GM19025 (cell line): ENCODE data around the gene CNN2.
"Not testable (repeated sequence)": the region's sequence is repeated elsewhere in the genome, so short reads cannot be mapped to it uniquely, and the experiment has no call there.

Experiments
- ATAC-seq: cut with Tn5 transposase; IDR thresholded peaks from one replicate; pipeline ENCODE4 v1.9.1; 2021; ENCODE audit warnings: mild to moderate bottlenecking, low read depth, moderate library complexity; ENCODE audit not compliant: unreplicated experiment

Gene CNN2

DNA sequence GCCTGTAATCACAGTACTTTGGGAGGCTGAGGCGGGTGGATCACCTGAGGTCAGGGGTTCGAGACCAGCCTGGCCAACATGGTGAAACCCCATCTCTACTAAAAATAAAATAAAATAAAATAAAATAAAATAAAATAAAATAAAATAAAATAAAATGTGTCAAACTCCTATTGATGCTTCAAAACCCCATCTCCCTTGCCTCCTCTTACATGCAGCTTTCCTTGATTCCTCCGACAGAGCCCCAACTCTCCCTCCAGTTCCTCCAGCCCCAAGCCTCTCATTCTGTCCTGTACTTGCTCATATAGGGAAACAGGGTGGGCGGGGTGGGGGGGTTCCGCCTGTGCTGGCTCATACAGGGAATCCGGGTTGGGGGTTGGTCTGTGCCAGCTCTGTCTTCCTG lies 1.3 kb upstream of the CNN2 start:
- ATAC-seq = not testable (repeated sequence)

DNA sequence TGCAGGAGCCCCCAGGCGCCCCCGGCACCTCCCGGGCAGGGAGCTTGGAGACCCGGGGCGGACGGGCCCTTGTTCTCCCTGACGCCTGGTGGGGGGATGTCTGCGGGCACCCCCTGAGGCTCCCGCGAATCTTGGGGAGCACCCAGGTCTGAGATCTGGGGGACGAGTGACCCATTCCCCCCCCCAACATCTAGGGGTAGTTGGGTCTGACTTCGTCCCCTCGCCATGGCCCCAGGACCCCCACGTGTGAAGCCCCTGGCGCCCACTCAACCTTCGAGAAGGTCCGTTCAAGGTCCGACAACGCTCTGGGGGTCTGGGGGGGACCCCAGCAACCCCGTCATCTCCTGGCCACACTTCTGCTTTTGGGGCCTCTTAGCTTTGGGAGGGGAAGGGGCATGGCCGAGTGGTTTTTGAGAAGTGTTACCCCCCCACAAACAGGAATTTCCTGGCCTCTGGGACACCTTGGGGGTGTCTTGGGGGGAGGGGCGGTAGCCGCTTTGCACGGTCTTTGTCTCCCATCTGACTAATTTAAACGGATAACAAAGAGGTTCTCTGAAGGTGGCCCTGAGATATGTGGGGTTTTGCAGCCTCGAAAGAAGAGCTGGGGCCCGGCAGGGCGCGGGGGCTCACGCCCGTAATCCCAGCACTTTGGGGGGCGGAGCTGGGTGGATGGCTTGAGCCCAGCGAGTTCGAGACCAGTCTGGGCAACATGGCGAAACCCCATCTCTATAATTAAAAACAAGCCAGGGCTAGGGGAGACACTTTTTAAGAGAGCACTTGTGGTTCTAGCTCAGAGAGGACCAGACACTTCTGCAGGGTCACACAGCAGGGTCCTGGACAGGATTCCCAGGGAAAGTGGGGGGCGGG lies 608 bp downstream of the CNN2 start:
- ATAC-seq = no peak

DNA sequence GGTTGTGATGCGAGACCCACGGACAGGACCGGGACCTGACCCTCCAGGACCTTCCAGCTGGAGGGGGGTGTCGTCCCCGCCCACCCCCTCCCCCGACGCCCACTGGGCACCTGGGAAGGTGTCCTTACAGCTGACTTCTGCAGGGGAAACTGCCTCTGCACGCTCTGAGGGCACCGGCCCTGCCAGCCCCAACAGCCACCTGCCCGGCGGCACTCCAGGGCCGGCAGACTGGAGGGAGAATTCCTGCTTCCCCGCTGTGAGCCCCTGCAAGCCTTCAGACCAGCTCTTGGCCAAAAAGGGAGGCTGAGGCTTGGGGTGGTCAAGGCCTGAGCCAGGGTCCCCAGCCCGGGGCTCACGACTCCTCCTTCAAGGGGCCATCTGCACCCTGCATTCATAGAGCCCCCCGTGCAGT lies 1.2 kb downstream of the CNN2 start:
- ATAC-seq = no peak

DNA sequence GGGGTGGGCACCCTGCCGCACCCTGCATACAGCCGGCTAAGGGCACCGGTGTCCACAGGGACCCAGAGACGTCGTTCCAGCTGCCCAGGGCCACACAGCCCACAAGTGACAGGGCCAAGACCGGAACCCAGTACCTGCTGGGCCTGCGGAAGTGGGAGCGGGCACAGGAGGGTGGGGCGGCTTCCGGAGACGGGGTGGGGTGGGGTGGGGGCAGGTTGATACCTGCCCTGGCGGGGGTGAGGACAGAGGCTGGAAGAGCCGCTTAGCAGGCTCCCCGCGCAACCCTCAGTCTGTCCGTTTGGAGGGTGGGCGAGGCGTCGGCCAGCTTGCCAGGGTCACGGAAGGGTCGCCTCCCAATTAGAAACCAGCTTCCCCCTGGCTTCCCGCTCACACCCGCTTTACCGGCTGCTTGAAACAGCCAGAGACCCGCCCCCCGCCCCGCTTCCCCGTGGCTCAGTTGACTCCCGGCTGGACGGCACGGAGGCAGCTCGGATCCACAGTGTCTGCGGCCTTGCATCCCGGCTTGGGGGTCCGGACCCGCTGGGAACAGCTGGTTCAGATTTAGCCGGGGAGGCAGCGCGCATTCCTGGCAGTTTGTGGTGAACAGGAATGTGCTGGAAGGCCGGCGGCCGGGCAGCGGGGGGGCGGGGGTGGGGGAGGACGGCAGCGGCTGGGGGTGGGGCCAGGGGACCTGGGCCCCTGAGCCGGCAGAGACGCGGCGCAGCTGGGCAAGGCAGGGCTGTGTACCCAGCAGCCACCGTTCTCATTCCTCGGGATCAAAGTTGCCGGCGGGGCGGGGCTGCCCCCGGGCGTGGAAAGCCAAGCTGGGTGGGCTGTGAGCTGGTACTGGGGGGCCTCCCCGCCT lies 1.9 kb downstream of the CNN2 start:
- no peak for ATAC-seq

DNA sequence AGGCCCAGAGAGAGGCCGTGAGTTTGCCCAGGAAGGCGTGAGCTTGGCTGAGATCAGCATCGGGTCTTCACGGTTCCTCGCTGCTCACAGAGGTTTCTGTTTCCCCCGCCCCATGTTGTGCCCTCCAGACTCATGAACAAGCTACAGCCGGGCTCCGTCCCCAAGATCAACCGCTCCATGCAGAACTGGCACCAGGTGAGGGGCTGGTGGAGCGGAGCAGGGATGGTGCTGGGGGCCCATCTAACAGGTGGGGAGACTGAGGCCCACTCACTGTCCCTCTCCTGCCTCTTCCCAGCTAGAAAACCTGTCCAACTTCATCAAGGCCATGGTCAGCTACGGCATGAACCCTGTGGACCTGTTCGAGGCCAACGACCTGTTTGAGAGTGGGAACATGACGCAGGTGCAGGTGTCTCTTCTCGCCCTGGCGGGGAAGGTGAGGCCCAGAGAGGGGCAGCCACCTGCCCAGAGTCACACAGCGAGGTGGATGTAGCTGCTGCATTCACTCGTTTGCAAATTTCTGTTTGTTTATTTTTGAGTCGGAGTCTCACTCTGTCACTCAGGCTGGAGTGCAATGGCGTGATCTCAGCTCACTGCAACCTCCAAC lies 6.0 kb downstream of the CNN2 start:
- ATAC-seq = no peak

DNA sequence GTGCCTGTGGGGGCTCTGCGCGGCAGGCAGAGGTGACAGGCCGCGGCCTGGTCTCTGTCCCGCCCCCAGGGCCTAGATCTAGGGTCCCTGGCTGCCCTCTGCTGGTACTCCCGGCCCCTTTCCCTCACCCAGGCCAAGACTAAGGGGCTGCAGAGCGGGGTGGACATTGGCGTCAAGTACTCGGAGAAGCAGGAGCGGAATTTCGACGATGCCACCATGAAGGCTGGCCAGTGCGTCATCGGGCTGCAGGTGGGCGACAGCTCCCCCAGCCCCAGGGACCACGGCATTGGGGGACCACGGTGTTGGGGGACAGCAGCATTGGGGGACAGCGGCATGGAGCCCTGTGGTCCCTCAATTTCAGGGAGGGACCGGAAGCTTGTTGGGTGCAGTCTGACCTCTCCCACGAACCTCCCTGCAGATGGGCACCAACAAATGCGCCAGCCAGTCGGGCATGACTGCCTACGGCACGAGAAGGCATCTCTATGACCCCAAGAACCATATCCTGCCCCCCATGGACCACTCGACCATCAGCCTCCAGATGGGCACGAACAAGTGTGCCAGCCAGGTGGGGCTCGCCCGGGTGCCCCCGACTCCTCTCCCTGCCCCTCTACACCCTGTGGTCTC lies 9.7 kb downstream of the CNN2 start:
- ATAC-seq = no peak

DNA sequence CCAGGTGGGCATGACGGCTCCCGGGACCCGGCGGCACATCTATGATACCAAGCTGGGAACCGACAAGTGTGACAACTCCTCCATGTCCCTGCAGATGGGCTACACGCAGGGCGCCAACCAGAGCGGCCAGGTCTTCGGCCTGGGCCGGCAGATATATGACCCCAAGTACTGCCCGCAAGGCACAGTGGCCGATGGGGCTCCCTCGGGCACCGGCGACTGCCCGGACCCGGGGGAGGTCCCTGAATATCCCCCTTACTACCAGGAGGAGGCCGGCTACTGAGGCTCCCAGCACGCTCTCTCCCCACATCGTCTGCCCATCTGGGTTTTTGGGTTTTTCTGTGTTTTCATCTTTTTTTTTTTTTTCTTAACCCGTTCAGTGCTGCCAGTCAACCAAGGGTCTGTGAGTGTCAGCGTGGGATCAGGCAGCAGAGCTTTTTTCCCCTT lies 11.2 kb downstream of the CNN2 start:
- ATAC-seq = no peak

DNA sequence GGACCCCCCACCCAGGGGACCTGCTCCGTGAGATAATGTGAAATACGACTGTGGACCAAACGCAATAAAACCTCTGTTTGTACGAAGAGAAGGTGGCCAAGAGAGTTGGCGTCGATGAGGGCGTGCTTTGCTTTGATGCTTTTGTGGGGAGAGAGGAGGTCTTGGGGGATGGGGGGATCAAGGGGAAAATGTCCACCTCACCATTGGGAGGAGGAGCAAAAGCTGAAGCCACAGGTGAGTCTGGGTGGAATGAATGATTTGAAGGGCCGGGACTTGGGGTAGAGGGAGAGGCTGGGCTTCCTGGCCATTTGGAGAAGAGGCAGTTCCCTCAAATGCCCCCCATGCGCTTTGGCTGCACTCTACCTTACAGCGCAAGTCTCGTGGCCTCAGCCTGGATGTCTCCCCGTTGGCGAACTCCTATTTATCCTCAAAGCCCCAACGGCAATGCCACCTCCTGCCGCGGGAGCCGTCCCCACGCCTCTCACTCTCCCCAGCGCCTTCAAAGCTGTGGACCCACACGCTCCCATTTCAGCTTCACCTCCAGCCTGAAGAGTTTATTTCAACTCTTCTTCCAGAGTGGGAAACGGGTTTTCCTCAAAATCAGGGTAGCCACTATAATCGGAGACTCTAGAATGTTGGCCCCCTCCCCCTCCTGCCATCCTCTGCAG lies 12.7 kb downstream of the CNN2 start:
- ATAC-seq = no peak

DNA sequence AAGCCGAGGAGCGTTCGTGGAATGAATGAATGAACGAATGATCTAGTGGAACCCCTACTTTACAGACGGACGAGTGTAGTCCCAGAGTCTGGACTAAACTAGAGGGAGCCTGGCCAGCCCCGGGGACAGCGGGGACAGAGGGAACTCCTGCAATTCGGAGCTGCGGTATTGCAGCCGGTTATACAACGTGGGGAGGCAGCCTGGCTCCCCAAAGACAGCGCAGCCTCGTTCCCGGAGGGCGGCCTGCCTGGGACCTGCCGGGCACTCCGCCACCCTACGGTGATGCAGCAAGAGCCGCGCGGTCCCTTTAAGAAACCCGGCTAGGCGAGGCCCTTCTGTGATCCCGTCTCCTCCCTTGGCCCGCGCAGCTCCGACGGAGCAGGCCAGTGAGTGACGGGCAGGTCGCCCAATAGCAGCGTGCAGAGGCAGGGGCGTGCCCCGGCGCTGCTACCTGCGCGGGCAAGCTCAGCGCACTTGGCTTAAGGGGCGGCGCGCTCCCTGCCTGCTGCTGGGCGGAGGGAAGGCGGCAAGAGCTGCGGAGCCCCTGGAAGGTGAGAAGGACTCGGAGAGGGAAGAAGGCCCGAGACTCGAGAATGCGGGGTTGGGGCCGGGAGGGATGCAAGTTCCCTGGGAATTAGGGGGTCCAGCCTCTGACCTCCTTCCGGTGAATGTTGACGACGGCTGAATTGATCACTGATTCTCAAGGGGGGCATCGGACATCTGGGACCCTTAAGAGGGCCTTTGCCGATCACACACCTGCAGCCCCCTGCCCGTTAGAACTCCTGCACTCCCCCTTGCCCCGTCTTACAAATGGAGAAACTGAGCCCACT lies 13.5 kb downstream of the CNN2 start, which contains the start of gene ABCA7:
Gene ABCA7 (plus strand): TSS at position 462 of the 830 bp plus-strand sequence. CDS start 1,255 bp downstream, outside the sequence.
- peak; percentile 79 for ATAC-seq

DNA sequence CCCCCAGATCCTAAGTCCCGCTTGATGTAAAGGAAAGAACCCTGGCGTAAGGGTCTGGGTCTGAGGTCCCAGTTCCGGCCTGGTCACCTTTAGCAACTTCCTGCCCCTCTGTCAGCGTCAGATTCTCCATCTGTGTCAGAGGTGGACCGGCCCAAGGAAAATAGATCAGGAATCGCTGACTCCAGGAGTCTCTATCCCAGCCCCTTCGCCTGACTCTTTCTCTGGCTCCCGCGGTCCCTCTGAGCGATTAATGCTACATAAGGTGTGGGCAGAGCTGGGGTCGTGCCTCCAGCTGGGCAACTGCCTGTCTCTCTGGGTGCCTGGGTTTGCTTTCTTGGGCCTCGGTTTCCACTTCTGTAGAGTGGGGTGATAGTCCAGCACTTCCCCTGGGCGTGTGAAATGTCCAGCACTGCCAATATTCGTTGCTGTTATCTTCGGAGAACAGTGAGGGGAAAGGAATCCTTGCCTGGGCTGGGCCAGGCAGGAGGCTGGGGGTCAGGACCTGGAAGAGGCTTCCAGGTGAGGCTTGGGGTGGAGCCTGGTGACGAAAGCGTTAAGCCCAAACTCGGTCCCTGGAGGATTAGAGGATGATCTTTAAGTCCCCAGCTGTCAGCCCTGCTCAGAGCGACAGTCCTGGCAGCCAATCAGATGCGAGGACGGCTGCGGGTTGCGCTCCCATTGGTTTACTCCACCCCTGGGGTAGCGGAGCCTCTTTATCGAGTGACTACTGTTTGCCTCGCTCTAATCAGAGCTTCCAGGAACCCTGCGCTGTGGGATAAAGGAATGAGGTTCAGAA lies 14.3 kb downstream of the CNN2 start:
- peak; percentile 44 for ATAC-seq

DNA sequence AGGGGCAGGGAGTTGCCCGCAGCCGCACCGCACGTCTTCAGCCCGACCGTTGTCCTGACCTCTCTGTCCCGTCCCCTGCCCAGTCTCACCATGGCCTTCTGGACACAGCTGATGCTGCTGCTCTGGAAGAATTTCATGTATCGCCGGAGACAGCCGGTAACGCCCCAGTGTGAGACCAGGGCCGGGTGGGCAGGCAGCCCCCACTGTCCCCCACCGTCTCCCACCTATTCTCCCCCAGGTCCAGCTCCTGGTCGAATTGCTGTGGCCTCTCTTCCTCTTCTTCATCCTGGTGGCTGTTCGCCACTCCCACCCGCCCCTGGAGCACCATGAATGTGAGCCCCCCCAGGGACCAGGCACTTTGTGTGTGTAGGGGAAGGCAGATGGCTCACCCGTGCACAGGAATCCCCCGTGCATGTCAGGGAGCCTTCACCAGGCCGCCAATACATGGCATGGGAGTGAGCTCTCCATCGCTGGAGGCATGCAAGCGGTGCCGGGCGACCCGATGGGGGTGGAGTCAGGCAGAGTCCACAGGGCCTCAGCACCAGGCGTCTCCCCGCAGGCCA lies 14.9 kb downstream of the CNN2 start:
- no peak for ATAC-seq

DNA sequence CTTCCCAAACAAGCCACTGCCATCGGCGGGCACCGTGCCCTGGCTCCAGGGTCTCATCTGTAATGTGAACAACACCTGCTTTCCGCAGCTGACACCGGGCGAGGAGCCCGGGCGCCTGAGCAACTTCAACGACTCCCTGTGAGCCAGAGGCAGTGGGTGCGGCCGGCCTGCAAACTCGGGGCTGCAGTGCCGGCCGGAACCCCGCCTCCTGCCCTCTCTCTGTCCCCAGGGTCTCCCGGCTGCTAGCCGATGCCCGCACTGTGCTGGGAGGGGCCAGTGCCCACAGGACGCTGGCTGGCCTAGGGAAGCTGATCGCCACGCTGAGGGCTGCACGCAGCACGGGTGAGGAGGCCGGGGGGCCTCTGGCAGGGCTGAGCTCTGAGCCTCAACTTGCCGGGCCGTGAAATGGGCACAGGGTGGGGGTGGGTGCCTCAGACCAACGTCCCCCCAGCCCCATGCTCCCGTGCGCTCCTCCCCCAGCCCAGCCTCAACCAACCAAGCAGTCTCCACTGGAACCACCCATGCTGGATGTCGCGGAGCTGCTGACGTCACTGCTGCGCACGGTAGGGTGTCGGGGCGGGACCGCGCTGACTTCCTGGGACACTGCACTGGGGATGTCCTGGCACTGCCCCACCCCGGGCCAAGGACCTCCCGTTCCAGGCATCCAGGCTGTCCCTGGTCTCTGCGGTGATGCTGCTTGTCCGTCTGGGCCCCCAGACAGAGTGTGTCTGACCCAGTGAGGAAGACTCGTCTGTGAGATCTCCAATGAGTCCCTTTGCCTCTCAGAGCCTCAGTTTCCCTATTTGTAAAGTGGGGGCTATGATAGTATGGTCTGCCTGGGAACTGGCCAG lies 15.7 kb downstream of the CNN2 start:
- ATAC-seq = no peak

DNA sequence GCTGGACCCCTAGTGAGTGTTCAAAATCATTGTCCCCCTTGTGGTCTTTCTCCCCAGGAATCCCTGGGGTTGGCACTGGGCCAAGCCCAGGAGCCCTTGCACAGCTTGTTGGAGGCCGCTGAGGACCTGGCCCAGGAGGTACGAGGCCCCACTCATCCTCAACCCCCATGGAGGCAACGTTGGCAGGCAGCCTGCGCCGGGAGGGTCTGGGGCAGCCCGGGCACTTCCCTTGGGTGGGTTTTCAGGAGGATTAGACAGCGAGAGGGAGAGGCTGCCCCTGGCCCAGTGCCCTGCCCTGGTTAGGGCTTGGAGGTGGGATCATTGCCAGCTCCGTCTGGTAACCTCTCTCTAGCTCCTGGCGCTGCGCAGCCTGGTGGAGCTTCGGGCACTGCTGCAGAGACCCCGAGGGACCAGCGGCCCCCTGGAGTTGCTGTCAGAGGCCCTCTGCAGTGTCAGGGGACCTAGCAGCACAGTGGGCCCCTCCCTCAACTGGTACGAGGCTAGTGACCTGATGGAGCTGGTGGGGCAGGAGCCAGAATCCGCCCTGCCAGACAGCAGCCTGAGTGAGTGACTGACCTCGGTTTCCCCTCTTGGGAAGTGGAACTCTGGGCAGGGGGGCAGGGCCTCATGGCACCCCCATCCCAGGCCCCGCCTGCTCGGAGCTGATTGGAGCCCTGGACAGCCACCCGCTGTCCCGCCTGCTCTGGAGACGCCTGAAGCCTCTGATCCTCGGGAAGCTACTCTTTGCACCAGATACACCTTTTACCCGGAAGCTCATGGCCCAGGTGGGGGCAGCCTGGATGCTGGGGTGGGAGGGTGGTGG lies 16.5 kb downstream of the CNN2 start:
- ATAC-seq = no peak

DNA sequence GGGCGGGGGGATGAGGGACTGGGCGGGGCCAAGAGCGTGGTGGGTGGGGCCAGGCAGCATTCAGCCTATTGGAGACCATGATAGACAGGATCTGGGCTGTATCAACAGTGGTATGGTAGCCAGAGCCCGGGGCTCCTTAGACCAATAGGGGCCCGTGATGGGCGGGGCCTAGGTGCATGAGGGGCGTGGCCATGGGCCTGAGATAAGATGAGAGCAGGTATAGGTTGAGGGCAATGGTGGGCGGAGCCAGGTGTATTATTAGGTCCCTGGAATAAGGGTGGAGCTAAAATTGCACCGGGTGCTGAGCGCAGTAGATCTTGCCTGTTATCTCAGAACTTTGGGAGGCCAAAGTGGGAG lies 18.8 kb downstream of the CNN2 start:
- ATAC-seq = no peak

DNA sequence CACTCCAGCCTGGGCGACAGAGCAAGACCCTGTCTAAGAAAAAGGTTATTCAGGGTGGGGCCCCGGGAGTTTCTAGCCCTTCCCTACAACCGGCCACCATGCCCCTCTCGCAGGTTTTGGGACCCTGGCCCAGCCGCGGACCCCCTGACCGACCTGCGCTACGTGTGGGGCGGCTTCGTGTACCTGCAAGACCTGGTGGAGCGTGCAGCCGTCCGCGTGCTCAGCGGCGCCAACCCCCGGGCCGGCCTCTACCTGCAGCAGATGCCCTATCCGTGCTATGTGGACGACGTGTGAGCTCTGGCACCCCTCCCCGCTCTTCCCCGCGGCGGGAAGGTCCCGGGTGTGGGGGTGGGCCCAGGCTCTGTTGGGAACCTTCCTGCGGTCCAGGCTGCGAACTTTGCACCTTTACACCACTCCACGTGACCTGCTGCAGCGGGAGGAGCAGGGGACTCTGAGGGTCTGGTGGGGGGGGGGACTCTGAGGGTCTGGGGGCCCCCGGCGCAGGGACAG lies 19.8 kb downstream of the CNN2 start:
- ATAC-seq = no peak
